ENCODE measurements around the gene MOCS1.
A peak's percentile ranks its signal among the peaks of the same experiment; 100 is the strongest.

The MOCS1 gene

DNA sequence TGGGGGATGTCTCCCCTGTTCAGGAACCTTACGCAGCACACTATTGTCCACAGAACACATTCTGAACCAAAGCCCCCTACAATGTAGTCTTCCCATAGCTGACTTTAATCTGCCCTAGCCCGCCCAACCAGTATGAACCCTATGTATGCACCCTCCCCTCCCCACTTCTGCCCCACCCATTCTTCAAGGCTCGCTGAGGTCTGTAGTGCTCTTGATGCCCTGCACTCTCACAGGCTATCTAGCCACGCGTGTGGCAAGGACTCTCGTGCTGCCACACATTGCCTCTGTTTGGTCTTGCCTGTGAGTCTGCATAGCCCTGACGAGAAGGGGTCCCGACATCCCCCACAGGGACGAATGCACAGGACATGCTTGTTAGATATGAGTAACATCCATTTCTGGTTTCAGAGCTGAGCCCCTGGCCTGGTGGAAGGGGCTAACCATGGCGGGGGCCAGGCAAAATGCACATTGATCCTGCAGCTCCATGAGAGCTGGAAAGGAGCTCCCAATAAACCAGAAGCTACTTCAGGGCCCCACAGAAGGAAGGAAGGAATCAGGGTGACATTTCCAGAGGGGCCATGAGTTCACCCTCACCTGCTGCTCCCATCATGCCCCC lies 22.6 kb downstream of the MOCS1 start:
- intact Hi-C loops (cut with DNase I; ENCODE audit: low total_unique reads) = no loop called here
- TF ChIP-seq, protein P1, sequence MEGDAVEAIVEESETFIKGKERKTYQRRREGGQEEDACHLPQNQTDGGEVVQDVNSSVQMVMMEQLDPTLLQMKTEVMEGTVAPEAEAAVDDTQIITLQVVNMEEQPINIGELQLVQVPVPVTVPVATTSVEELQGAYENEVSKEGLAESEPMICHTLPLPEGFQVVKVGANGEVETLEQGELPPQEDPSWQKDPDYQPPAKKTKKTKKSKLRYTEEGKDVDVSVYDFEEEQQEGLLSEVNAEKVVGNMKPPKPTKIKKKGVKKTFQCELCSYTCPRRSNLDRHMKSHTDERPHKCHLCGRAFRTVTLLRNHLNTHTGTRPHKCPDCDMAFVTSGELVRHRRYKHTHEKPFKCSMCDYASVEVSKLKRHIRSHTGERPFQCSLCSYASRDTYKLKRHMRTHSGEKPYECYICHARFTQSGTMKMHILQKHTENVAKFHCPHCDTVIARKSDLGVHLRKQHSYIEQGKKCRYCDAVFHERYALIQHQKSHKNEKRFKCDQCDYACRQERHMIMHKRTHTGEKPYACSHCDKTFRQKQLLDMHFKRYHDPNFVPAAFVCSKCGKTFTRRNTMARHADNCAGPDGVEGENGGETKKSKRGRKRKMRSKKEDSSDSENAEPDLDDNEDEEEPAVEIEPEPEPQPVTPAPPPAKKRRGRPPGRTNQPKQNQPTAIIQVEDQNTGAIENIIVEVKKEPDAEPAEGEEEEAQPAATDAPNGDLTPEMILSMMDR (IDR thresholded peaks at IDR 0.05) = no peak
- Histone ChIP-seq H3K27me3 (no peaks in the 10 kb centered on the region), H3K27ac (no peak overlapping the region), H3K9me3 (no peaks in the 10 kb centered on the region), H3K36me3 (peaks cover 62 to 91% (median 73%) of the 10 kb centered on the region in 3 donors), H3K4me3 (no peak overlapping the region), H3K4me1 (peaks cover 0 to 3% (median 2%) of the 10 kb centered on the region in 4 donors)
- no peak for DNase-seq

DNA sequence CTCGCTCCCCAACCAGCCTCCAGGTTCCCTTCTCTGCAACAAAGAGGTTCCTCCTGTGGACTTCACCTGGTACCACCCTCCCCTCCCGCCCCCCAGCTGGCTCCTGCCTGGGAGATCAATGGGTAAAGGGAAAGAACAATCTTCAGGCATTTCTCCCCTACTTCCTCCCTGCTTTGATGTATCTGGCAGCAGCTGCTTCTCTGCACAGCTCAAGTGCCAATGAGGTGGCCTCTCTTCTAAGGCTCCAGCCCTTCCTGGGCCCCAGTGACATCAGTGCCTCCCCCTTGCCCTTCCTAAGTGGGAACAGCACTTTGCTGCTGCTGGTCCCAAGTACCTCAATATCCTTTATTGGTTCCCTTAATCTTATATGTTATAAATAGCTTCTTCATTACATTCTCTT lies 23.5 kb downstream of the MOCS1 start:
- no peak for DNase-seq
- Histone ChIP-seq H3K27ac (no peak overlapping the region), H3K9me3 (no peaks in the 10 kb centered on the region), H3K4me3 (no peak overlapping the region), H3K4me1 (peaks cover 0 to 10% (median 5%) of the 10 kb centered on the region in 4 donors), H3K36me3 (peaks cover 62 to 90% (median 68%) of the 10 kb centered on the region in 3 donors), H3K27me3 (no peaks in the 10 kb centered on the region)
- TF ChIP-seq, protein P1 (IDR thresholded peaks at IDR 0.05) = no peak
- intact Hi-C loops (cut with DNase I; ENCODE audit: low total_unique reads) = no loop called here

DNA sequence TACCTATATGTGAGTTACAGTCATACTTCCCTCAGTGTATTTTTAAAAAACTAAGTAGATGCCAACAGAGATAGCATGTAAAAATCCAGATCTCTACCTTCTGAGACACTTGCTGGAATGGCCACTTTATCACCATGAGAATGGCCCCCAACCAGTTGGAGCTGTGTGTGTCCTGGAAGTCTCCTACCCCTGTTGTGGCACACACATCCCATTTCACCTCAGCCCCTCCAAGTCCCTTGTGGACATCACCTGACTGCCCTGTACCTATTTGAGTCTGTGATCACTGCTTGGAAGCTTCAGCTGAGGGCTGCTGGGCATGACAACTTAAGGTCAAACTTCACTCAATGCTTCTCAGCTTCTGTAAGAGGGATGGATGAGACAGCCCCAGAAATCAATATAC lies 24.1 kb downstream of the MOCS1 start:
- TF ChIP-seq, protein P1 (IDR thresholded peaks at IDR 0.05) = no peak
- intact Hi-C loops (cut with DNase I; ENCODE audit: low total_unique reads) = no loop called here
- no peaks in the 10 kb centered on the region for H3K27me3 ChIP-seq
- DNase-seq = peak in 1 of 2 donors; percentile 28
- no peaks in the 10 kb centered on the region for H3K9me3 ChIP-seq
- H3K4me3 ChIP-seq = no peak overlapping the region
- no peak overlapping the region for H3K27ac ChIP-seq
- peaks cover 57 to 90% (median 63%) of the 10 kb centered on the region in 3 donors for H3K36me3 ChIP-seq
- peaks cover 0 to 11% (median 5%) of the 10 kb centered on the region in 4 donors for H3K4me1 ChIP-seq

DNA sequence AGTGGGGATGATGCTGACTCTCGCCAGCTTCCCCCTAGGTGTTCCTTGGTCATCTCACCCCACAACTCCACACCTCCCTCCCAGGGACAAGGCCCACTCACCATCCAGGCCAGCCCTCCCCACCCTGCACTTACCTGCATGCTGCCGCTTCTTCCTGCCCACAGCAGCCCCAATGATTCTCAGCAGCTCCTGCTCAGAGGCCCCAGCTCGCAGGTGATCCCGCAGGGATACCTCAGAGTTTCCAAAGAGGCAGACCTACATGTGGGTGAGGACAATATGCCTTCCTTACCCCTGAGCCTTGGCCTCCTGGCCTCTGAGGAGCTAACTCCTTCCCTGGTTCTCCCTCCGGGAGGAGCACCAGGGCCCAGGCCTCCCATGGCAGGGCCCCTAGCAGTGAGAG lies 24.6 kb downstream of the MOCS1 start:
- no peaks in the 10 kb centered on the region for H3K9me3 ChIP-seq
- H3K36me3 ChIP-seq = peaks cover 53 to 87% (median 58%) of the 10 kb centered on the region in 3 donors
- H3K4me1 ChIP-seq = peaks cover 0 to 11% (median 5%) of the 10 kb centered on the region in 4 donors
- no peak for DNase-seq
- H3K4me3 ChIP-seq = no peak overlapping the region
- TF ChIP-seq, protein P1 (IDR thresholded peaks at IDR 0.05) = no peak
- H3K27me3 ChIP-seq = no peaks in the 10 kb centered on the region
- H3K27ac ChIP-seq = no peak overlapping the region
- intact Hi-C loops (cut with DNase I; ENCODE audit: low total_unique reads) = loop anchor here (10.0 kb wide), 1 partner anchor 395 kb away; no protein-coding TSS in a partner anchor

DNA sequence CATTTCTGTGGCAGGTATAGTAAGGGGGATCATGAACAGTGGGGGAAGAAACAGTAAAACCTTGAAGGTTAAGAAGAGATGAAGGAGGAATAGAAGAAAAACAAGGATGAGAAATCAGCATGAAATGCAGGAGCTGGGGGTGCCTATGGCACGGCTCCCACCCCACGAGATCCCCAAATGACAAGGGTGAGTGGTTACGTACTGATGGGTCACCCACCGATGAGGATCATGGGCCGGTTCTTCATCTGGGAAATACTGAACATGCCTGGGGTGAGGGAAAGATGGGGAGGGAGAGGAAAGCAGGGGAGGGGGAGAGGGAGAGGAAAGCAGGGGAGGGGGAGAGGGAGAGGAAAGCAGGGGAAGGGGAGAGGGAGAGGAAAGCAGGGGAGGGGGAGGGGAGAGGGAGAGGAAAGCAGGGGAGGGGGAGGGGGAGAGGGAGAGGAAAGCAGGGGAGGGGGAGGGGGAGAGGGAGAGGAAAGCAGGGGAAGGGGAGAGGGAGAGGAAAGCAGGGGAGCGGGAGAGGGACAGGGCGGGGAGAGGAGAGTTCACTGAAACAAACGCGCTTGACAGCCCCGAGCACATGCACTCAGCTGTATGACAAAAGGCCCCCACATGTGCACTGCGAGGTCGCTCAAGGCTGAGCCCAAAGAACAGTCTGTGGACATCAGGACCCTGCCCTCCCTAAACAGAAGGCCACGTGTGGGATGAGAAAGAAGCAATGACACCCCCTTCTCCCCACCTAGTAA lies 25.3 kb downstream of the MOCS1 start:
- no peak overlapping the region for H3K27ac ChIP-seq
- H3K4me1 ChIP-seq = peaks cover 0 to 11% (median 5%) of the 10 kb centered on the region in 4 donors
- H3K4me3 ChIP-seq = no peak overlapping the region
- peaks cover 49 to 81% (median 51%) of the 10 kb centered on the region in 3 donors for H3K36me3 ChIP-seq
- peak in 1 of 2 donors; percentile 50 for DNase-seq
- no peaks in the 10 kb centered on the region for H3K27me3 ChIP-seq
- TF ChIP-seq, protein P1 (IDR thresholded peaks at IDR 0.05) = no peak
- intact Hi-C loops (cut with DNase I; ENCODE audit: low total_unique reads) = loop anchor here (10.0 kb wide), 1 partner anchor 396 kb away; no protein-coding TSS in a partner anchor
- H3K9me3 ChIP-seq = no peaks in the 10 kb centered on the region

Measured in tibial artery (tissue), 4 donors.